Esophagus squamous epithelium (tissue), 4 donors: ENCODE results near the gene SEPHS1.

ENCODE experiments used
- CTCF ChIP-seq, 6 experiments: fragments of 450-650 bp in 4 of 6; fragments of 200-600 bp in 2 of 6; sonication (generic) in 2 of 6; IDR thresholded peaks; one replicate each; pipeline ENCODE4 v1.5.1; 2016 to 2019; ENCODE audit warnings: antibody characterized with exemption in 6 of 6, mild to moderate bottlenecking in 4 of 6, moderate library complexity in 4 of 6
- POLR2A ChIP-seq, 4 donors: fragments of 450-650 bp; IDR thresholded peaks; one replicate each; pipeline ENCODE4 v1.6.1; 2017; ENCODE audit warnings: antibody characterized with exemption in 4 of 4, mild to moderate bottlenecking in 4 of 4, moderate library complexity in 3 of 4

GRCh38 chr10:13395540-13395939 is 47.4 kb upstream of the SEPHS1 start:
- no peak for TF ChIP-seq CTCF (IDR thresholded peaks at IDR 0.05)
- no peak for TF ChIP-seq POLR2A (IDR thresholded peaks at IDR 0.05)
